IPS DF 4.7 (cell line): ENCODE data around the gene PLEKHA3.
"Not testable (repeated sequence)": the region's sequence is repeated elsewhere in the genome, so short reads cannot be mapped to it uniquely, and the experiment has no call there.

Source experiments
- DNase-seq: peaks from one replicate; pipeline ENCODE4 v3.0.0-alpha.2; 2013; ENCODE audit warnings: low spot score; ENCODE audit errors: extremely low read depth

Gene PLEKHA3

DNA sequence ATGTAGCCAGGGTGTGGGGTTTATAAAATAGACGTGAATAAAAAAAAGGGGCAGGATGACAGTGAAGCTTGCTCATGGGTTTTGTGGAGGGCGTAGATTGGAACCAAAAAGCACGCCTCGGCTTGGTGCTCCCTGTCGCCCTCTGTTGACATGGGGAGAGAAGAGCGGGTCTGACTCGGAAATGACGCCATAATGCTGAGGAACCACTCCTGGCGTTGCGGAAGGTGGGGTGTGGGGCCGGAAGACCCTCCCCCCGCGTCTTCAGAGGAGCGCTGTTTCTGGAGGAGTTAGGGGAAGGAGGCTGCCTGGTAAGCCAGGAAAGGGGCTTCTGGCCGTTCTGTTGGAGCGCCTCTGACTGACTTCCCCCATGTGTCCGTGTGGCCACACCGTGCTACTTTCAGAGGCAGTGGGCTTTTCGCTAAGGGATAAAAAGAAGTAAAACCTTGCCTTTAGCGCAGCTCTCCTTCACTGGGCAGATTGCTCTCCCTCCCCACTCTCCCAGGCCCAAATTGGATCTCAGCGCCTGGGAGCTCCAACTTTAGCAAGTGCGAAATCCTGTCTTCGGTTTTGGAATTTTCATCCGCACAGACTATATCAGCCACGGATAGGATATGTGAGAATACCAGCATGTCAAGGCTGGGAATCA is 42.8 kb downstream of the PLEKHA3 start:
- DNase-seq: peak; percentile 83

DNA sequence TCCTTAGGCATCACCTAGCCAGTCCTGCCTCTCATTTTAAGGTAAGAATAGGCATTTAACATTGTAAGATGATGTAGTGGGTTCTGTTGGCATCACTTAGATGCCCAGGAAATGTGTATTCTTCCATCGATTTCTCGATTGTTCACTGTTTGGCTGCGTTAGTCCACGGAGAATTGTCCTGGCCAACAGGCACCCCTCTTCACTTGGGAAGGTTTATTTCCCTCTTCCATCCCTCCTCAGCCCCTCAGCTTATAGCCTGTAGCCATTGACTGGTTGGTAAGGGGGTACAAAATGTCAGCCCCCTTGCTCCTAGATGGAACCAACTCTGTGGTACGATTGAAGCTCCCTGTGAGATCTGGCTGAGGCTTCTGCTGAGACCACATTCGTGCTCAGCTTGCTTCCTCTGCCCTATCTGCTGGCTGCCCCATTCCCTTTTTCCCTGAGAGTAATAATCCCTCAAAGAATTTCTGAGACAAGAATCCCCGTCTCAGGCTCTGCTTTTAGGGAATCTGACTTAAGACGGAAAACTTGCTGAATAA is 43.4 kb downstream of the PLEKHA3 start:
- no peak for DNase-seq

DNA sequence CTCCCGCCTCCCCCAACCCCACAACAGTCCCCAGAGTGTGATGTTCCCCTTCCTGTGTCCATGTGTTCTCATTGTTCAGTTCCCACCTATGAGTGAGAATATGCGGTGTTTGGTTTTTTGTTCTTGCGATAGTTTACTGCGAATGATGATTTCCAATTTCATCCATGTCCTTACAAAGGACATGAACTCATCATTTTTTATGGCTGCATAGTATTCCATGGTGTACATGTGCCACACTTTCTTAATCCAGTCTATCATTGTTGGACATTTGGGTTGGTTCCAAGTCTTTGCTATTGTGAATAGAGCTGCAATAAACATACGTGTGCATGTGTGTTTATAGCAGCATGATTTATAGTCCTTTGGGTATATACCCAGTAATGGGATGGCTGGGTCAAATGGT is 44.8 kb downstream of the PLEKHA3 start:
- DNase-seq: not testable (repeated sequence)

DNA sequence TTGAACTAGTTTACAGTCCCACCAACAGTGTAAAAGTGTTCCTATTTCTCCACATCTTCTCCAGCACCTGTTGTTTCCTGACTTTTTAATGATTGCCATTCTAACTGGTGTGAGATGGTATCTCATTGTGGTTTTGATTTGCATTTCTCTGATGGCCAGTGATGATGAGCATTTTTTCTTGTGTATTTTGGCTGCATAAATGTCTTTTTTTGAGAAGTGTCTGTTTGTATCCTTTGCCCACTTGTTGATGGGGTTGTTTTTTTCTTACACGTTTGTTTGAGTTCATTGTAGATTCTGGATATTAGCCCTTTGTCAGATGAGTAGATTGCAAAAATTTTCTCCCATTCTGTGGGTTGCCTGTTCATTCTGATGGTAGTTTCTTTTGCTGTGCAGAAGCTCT is 45.2 kb downstream of the PLEKHA3 start:
- not testable (repeated sequence) for DNase-seq

DNA sequence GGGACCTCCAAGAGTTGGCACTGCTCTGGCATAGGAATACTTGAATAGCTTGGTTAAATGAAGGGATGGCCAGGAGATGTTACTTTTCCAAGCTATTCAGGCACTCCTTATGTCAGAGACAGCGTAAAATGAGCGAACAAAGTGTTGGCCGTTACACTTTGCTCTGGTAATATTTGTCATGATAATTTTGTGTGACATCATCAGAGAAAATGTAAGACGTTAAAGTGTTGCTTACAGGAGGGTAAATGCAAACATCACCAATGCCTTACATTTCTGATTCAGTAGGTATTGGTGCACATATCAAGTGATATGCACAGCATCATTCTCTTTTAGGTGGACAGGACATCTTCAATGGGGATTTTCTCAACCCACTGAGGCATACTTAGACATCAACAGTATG is 46.0 kb downstream of the PLEKHA3 start:
- DNase-seq: no peak

DNA sequence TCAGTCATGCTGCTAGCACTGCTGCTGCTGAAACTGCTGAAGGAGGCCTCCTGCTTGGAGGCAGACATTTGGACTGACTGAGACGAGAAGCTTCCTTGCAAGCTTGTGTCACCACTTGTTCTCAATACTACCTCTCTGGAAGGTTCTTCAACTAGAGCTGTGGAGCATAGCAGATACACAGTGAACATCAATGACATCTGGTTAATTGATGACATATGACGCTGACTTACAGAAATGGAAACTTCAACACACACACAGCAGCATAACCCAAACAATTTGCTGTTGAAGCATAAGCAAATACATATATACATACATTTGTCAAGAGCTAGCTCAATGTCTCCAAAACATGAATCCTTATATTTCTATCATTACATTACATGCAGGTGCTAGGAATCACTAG is 47.3 kb downstream of the PLEKHA3 start:
- no peak for DNase-seq

DNA sequence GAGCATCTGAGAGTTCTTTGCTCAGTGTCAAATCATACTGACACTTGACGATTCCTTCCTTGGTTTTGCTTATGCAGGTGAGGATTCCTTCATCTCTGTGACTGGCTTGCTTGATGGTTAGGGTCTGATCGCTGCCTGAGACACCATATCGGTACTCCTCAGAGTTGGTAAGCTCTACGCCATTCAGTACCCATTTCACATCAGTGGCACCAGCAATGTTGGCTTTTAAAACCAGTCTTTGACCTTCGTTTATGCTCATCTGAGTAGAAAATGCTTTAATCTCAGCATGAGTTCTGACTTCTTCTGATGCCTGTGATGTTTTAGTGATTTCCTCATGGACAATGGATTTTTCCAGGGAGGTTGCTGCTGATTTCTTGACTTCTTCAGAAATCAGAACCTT is 48.4 kb downstream of the PLEKHA3 start:
- DNase-seq: no peak

DNA sequence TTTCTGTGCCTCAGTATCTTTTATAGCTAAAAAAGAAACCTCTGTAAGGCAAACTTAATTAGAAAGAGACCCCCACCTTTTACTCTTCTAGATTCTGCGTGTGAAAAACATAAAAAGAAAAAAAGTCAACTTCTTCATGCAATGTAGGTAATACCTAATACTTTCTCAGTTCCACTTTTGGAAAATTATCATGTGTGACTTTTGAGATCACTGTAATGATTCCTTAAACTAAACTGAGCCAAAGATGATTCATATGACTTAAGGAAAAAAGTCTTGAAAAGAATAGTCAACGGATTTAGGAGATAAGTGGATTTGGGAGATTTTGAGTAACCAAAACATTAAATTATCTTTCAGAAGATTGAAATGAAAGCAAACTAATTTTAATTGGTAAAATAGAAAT is 48.9 kb downstream of the PLEKHA3 start:
- DNase-seq: no peak

DNA sequence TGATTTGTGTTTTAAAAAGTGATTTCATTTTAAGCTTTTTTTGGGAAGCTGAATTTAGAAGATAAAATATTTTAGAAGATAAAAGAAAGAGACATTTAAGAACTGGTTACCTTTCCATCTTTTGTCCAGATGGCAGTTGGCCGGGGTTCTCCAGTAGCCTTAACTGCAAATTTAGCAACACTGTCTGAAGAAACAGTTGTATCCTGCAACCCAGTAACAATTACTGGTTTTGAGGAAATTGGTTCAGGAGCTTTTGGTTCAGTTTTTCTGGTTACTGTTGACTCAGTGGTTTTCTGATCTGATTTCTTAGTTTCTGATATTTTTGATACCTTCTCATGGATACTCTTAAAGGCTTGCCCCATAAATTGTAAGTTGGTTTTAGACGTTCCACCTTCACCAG is 49.9 kb downstream of the PLEKHA3 start:
- no peak for DNase-seq

DNA sequence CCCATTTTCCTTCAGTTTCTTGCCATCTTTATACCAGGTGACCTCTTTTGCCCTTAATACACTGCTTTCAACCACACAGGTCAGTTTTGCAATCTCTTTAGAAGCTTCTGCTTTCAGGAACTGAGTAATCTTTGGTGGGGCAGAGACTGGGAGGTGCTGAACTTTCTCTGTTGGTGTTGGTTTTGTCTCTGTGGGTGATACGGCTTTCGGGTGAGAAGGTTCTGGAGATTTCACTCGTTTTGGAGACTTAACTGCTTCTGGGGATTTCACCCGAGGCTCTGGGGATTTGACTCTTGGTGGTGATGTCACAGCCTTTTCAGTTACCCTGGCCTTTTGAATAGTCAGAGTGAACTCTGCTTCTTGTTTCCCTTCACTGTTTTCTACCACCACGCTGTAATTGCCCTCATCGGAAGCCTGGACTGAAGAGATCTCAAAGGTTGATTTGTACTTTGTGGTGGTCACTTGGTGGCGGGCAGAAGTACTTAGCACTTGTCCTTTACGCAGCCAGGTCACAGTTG is 50.4 kb downstream of the PLEKHA3 start:
- no peak for DNase-seq

DNA sequence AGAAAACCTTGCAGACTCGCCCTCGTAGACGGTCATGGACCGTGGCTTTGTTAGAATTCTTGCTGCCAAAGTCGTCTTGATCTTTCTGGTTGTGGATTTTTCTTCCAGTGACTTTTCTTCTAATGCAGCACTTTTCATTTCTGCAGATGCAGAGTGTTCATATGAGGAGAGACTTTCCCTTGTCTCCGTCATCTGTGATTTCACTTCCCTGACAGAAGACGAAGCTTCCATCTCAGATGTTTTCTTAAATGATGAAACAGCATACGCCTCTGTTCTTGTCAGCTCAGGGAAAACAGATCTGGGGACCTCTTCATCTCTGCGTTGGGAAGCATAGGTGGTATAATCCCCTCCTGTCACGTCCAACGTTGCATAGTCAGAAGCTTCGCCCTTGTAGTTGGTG is 50.9 kb downstream of the PLEKHA3 start:
- no peak for DNase-seq

DNA sequence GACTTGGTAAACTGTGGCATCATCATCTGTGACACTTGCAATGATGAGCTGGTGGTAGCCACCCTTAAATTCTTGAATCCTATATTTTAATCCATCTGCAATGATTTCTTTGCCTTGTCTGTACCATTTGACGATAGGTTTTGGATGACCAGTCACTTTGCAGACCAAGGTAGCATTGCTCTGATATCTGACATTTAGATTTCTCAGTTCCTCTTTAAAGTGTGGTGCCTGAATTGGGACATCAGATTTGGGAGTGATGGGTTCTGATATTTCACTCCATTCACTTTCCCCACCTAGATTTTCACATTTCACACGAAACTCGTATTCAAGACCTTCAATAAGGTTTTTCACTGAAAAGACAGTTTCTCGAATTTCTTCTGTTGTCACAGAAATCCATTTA is 55.8 kb downstream of the PLEKHA3 start:
- DNase-seq: no peak

DNA sequence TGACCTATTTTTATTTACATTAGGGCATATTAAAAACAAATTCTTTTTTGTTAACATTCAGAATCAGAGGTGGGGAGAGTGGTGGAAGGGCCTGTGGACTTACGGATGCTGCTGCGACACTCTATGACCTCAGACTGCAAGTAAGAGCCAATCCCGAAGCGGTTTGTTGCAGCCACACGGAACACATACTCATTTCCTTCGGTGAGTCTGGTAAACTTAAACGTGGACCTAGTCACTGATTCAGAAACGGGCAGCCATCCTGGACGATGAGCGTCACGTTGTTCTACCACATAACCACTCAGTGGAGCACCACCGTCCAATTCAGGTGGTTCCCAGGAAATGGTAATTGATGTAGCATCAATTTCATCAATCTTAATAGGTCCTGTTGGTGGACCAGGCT is 61.9 kb downstream of the PLEKHA3 start:
- DNase-seq: no peak

DNA sequence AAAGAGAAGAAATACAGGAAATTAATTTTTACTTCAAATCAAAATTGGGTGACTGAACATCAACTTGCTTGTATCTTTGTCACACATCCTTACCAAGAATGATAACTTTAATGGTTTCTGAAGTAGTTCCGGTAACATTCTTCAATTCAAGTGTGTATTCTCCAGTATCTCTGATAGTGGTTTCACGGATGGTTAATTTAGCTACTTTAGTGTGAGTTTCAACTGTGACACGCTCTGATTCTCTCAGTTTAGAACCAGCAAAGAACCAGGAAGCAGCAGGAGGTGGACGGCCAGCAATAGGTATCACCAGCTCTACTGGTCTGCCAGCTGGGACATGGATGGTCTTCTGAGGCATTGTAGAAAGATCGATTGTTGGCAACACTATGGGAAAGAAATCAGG is 62.3 kb downstream of the PLEKHA3 start:
- DNase-seq: no peak

DNA sequence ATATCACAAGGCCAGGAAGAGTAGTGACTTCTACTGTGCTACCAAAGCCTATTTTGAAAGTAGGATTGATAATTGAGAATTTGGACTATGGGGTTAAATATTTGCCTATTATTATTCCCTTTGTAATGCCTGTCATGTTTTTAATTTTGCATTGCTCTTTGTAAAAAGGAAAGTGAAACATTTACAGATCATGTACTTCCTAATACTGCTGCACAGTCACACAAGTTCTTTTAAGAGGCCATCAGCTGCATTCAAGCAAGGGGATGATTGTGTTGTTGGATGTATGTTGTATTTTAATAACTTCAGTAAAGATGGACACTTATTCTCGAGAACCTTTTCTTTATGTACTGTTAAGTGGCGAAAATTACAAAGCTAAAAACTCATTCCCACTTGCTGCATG is 70.1 kb downstream of the PLEKHA3 start:
- DNase-seq: no peak

DNA sequence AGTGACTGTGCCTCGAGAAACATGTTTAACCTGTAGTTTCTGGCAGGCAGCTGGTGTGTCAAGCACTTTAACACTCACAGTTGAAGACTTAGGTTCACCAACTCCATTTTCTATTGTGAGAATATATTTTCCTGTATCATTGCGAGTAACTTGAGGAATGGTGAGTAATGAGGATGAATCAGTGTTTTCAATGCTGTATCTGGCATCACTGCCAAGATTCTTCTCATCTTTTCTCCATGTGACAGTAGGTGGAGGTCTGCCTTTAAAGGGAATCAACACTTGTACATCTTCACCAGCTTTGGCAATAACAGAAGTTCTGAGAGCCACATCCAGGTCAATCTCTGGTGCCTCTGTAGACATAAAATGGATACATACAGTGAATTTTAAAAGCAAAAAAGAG is 72.8 kb downstream of the PLEKHA3 start:
- no peak for DNase-seq
